ENCODE results near the gene ZNF587B. TPM values are rescaled to one million over a fixed set of nuclear protein-coding genes. Genes with fewer than 3 reads are reported as not detected.
"Not testable (repeated sequence)": the region's sequence is repeated elsewhere in the genome, so short reads cannot be mapped to it uniquely, and the experiment has no call there.

ZNF587B gene
- total RNA-seq, 6 donors from 2014 or later, result 10.2 to 32.5 (median 16.4) TPM

GRCh38 chr19:57888107-57888559 lies 58.0 kb downstream of the ZNF587B start:
- no peak for ATAC-seq (ENCODE audit: low FRiP score in 2 of 2)
- peaks cover 0 to 12% (median 3%) of the 10 kb centered on the region in 4 donors for H3K9me3 ChIP-seq
- TF ChIP-seq POLR2AphosphoS5 (IDR thresholded peaks at IDR 0.05) (no peak), POLR2A (IDR thresholded peaks at IDR 0.05) (no peak), EP300 (IDR thresholded peaks at IDR 0.05) (no peak)
- TF ChIP-seq, protein P1, sequence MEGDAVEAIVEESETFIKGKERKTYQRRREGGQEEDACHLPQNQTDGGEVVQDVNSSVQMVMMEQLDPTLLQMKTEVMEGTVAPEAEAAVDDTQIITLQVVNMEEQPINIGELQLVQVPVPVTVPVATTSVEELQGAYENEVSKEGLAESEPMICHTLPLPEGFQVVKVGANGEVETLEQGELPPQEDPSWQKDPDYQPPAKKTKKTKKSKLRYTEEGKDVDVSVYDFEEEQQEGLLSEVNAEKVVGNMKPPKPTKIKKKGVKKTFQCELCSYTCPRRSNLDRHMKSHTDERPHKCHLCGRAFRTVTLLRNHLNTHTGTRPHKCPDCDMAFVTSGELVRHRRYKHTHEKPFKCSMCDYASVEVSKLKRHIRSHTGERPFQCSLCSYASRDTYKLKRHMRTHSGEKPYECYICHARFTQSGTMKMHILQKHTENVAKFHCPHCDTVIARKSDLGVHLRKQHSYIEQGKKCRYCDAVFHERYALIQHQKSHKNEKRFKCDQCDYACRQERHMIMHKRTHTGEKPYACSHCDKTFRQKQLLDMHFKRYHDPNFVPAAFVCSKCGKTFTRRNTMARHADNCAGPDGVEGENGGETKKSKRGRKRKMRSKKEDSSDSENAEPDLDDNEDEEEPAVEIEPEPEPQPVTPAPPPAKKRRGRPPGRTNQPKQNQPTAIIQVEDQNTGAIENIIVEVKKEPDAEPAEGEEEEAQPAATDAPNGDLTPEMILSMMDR (IDR thresholded peaks at IDR 0.05), result no peak

GRCh38 chr19:57888560-57889231 lies 58.6 kb downstream of the ZNF587B start, which contains the start of gene ZNF814:
Gene ZNF814, minus strand, starts transcription at chr19:57889037. Its CDS starts 235 bp downstream, at chr19:57888802.
- Histone ChIP-seq H3K4me1 (peaks cover 0 to 16% (median 5%) of the 10 kb centered on the region in 4 donors), H3K27me3 (no peaks in the 10 kb centered on the region), H3K27ac (peak within 1 kb of the TSS in 3 of 4 donors; percentile 65 to 77 (median 74)), H3K4me3 (peak within 1 kb of the TSS; percentile 36 to 85 (median 52)), H3K9me3 (peaks cover 0 to 12% (median 3%) of the 10 kb centered on the region in 4 donors), H3K36me3 (peaks cover 0 to 4% (median 0%) of the 10 kb centered on the region in 4 donors)
- peak in 1 of 4 donors; percentile 25 for TF ChIP-seq POLR2A (IDR thresholded peaks at IDR 0.05)
- peak; percentile 9 to 51 for TF ChIP-seq POLR2AphosphoS5 (IDR thresholded peaks at IDR 0.05)
- TF ChIP-seq EP300 (IDR thresholded peaks at IDR 0.05), result no peak
- TF ChIP-seq, protein P1 (IDR thresholded peaks at IDR 0.05), result peak in 4 of 6 experiments; percentile 22 to 53 (median 34)
- 4 to 6% methylated on average over 26 to 38 of the region's 43 CpGs for WGBS, 2 donors
- DNase-seq (peak; percentile 67 to 73), ATAC-seq (ENCODE audit: low FRiP score in 2 of 2) (peak; percentile 84 to 91)

More at GRCh38 chr19:57888107-57888559, 58.0 kb downstream of the ZNF587B start:
- H3K4me1 ChIP-seq, result peaks cover 0 to 16% (median 5%) of the 10 kb centered on the region in 4 donors
- no peaks in the 10 kb centered on the region for H3K27me3 ChIP-seq
- WGBS, 2 donors, result 15 to 24% methylated on average over 8 of the region's 8 CpGs
- no peak for DNase-seq
- peak overlapping the region; percentile 36 to 85 (median 52) for H3K4me3 ChIP-seq
- H3K36me3 ChIP-seq, result peaks cover 0 to 4% (median 0%) of the 10 kb centered on the region in 4 donors
- H3K27ac ChIP-seq, result peak overlapping the region in 3 of 4 donors; percentile 65 to 77 (median 74)

DNA sequence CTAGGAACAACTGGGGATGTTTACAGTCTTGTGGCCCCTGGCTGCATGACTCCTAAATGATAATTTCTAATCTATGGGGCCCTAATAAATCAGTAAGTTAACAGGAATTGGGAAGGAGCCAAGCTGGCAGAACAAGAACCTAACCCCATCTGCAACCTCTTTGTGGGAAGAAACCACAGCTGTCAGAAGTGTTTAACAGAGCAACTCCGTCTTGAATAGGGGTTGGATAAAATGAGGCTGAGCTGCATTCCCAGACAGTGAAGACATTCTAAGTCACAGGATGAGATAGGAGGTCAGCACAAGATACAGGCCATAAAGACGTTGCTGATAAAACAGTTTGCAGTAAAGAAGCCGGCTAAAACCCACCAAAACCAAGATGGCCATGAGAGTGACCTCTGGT lies 60.6 kb downstream of the ZNF587B start:
- 66 to 79% methylated on average over 3 of the region's 3 CpGs for WGBS, 2 donors
- H3K36me3 ChIP-seq; DNase-seq; ATAC-seq (ENCODE audit: low FRiP score in 2 of 2); H3K4me3 ChIP-seq; H3K27ac ChIP-seq; H3K27me3 ChIP-seq: not testable (repeated sequence)
- H3K9me3 ChIP-seq, result peaks cover 0 to 12% (median 3%) of the 10 kb centered on the region in 4 donors
- H3K4me1 ChIP-seq, result peaks cover 0 to 16% (median 5%) of the 10 kb centered on the region in 4 donors

Other genes starting within 250 kb of the ZNF587B start
- gene ZIK1, start 246.2 kb upstream of the ZNF587B start, total RNA-seq, result 1 to 10 TPM in 5 of 6 donors, under 1 TPM in 1; 0.78 to 3.3 (median 2.6) TPM
- gene ZNF530, start 230.4 kb upstream of the ZNF587B start, total RNA-seq, result 1 to 10 TPM; 1.7 to 7.3 (median 3.0) TPM
- gene ZNF134, start 216.1 kb upstream of the ZNF587B start, total RNA-seq, result 10 to 100 TPM; 11.5 to 18.5 (median 16.1) TPM
- 10 to 100 TPM in 3 of 6 donors, 1 to 10 TPM in 3; 7.1 to 16.4 (median 11.0) TPM for gene ZNF211, start 197.1 kb upstream of the ZNF587B start, total RNA-seq
- gene ZSCAN4, start 161.4 kb upstream of the ZNF587B start, total RNA-seq, result under 1 TPM in 2 of 6 donors, not detected in 4; 0.17 to 0.49 TPM
- 10 to 100 TPM in 2 of 6 donors, 1 to 10 TPM in 4; 4.3 to 15.4 (median 7.0) TPM for gene ZNF551, start 148.3 kb upstream of the ZNF587B start, total RNA-seq
- 1 to 10 TPM; 1.4 to 7.3 (median 2.4) TPM for gene ZNF154, start 121.1 kb upstream of the ZNF587B start, total RNA-seq
- 10 to 100 TPM in 1 of 6 donors, 1 to 10 TPM in 5; 1.8 to 15.7 (median 7.2) TPM for gene ZNF671, start 102.7 kb upstream of the ZNF587B start, total RNA-seq
- gene ZNF776, start 83.5 kb upstream of the ZNF587B start, total RNA-seq, result 10 to 100 TPM in 5 of 6 donors, 1 to 10 TPM in 1; 9.7 to 83.8 (median 13.3) TPM
- gene ZNF586, start 60.6 kb upstream of the ZNF587B start, total RNA-seq, result 10 to 100 TPM; 13.2 to 30.4 (median 19.6) TPM
- 10 to 100 TPM; 12.1 to 68.1 (median 21.0) TPM for gene ZNF552, start 15.4 kb upstream of the ZNF587B start, total RNA-seq
- gene ZNF587, start 19.6 kb downstream of the ZNF587B start, total RNA-seq, result 10 to 100 TPM; 12.2 to 52.4 (median 23.0) TPM
- gene ZNF814, start 58.7 kb downstream of the ZNF587B start, total RNA-seq, result 10 to 100 TPM in 3 of 6 donors, 1 to 10 TPM in 3; 7.1 to 16.8 (median 9.4) TPM
- 10 to 100 TPM in 5 of 6 donors, 1 to 10 TPM in 1; 7.3 to 24.1 (median 14.4) TPM for gene ZNF417, start 86.3 kb downstream of the ZNF587B start, total RNA-seq
- gene ZNF418, start 105.1 kb downstream of the ZNF587B start, total RNA-seq, result 10 to 100 TPM in 2 of 6 donors, 1 to 10 TPM in 4; 3.3 to 18.0 (median 5.7) TPM
- gene ZNF256, start 117.4 kb downstream of the ZNF587B start, total RNA-seq, result 1 to 10 TPM; 1.1 to 4.9 (median 3.4) TPM
- gene C19orf18, start 144.2 kb downstream of the ZNF587B start, total RNA-seq, result 1 to 10 TPM in 3 of 6 donors, under 1 TPM in 2, not detected in 1; 0.46 to 7.7 (median 1.2) TPM
- 10 to 100 TPM in 5 of 6 donors, 1 to 10 TPM in 1; 9.6 to 40.9 (median 15.4) TPM for gene ZNF606, start 172.5 kb downstream of the ZNF587B start, total RNA-seq
- gene ZSCAN1, start 203.7 kb downstream of the ZNF587B start, total RNA-seq, result 1 to 10 TPM in 2 of 6 donors, under 1 TPM in 1, not detected in 3; 0.61 to 2.1 (median 1.4) TPM
- gene ZNF135, start 229.0 kb downstream of the ZNF587B start, total RNA-seq, result 10 to 100 TPM in 1 of 6 donors, 1 to 10 TPM in 5; 1.7 to 11.5 (median 3.4) TPM